A549 (cell line): ENCODE results near the gene DCAF7. TPM values are rescaled to one million over a fixed set of nuclear protein-coding genes. Genes with fewer than 3 reads are reported as not detected.

ENCODE experiments used
- ATAC-seq, 2 experiments: fragments of 200-7000 bp in 1 of 2; fragments of >200 bp in 1 of 2; cut with Nextera tagmentation in 1 of 2; cut with Tn5 transposase in 1 of 2; 3 replicates each; pipeline versions ENCODE4 v1.8.0 to v1.9.1; 2018 to 2020; ENCODE audit warnings: mild to moderate bottlenecking in 1 of 2, moderate library complexity in 1 of 2
- CTCF ChIA-PET: fragments of 300-600 bp; sonication (Branson Sonifier 250); formaldehyde crosslinking; extraction: SDS; loops from one replicate; lab custom pipeline; 2021; ENCODE audit warnings: antibody characterized with exemption, inconsistent platforms; lab: Yijun Ruan, JAX
- POLR2A ChIA-PET: fragments of 350-600 bp; formaldehyde crosslinking; extraction: SDS; loops from one replicate; lab custom pipeline; 2021; ENCODE audit warnings: antibody characterized with exemption, inconsistent platforms; lab: Yijun Ruan, JAX
- DNase-seq, 2 experiments: peaks; one replicate each; pipeline versions ENCODE4 v3.0.0 to v3.0.0-alpha.2; 2011 to 2016; ENCODE audit warnings: low read depth in 1 of 2, low spot score in 1 of 2
- FAIRE-seq: peaks from 2 replicates; lab custom pipeline; 2011; peaks lifted over from hg19 to GRCh38; lab: Jason Lieb, UNC
- H3K27ac ChIP-seq, 2 experiments: fragments of >200 bp; sonication (Bioruptor Twin); formaldehyde crosslinking; 3 replicates each; pipeline ENCODE4 v1.5.1; 2016 to 2017
- H3K4me1 ChIP-seq: fragments of >200 bp; sonication (Bioruptor Twin); formaldehyde crosslinking; 3 replicates; pipeline ENCODE4 v1.6.1; 2016
- H3K4me2 ChIP-seq: fragments of >200 bp; sonication (Bioruptor Twin); formaldehyde crosslinking; 3 replicates; pipeline ENCODE4 v1.6.1; 2016
- H3K4me3 ChIP-seq: fragments of >200 bp; sonication (Bioruptor Twin); formaldehyde crosslinking; 3 replicates; pipeline ENCODE4 v1.5.1; 2016
- H3K9me3 ChIP-seq: fragments of >200 bp; sonication (Bioruptor Twin); formaldehyde crosslinking; 3 replicates; pipeline ENCODE4 v1.6.1; 2016
- BHLHE40 ChIP-seq: IDR thresholded peaks from 2 replicates; pipeline ENCODE4 v1.6.1; 2012; ENCODE audit warnings: low read depth, low read length, inconsistent platforms
- CBX8 ChIP-seq: fragments of 200-600 bp; sonication (generic); IDR thresholded peaks from 2 replicates; pipeline ENCODE4 v1.6.1; 2016
- CHD4 ChIP-seq: fragments of 200-600 bp; sonication (generic); IDR thresholded peaks from 2 replicates; pipeline ENCODE4 v1.6.1; 2016; ENCODE audit warnings: antibody characterized with exemption, mild to moderate bottlenecking, borderline replicate concordance
- EHF ChIP-seq: fragments of 250-450 bp; sonication (Bioruptor Pico); IDR thresholded peaks from 2 replicates; pipeline ENCODE4 v1.5.0; 2020; ENCODE audit warnings: mild to moderate bottlenecking
- EHMT2 ChIP-seq: fragments of 200-600 bp; sonication (generic); IDR thresholded peaks from 2 replicates; pipeline ENCODE4 v1.6.1; 2016; ENCODE audit warnings: antibody characterized with exemption, low read depth, mild to moderate bottlenecking, moderate library complexity
- EP300 ChIP-seq, 2 experiments: fragments of >200 bp; sonication (Bioruptor Twin); formaldehyde crosslinking; IDR thresholded peaks; 2 replicates in 1 of 2; 3 replicates in 1 of 2; pipeline ENCODE4 v1.6.1; 2016 to 2017
- FOSB ChIP-seq: fragments of 250-450 bp; sonication (Bioruptor Pico); IDR thresholded peaks from 2 replicates; pipeline ENCODE4 v1.5.0; 2020; ENCODE audit warnings: mild to moderate bottlenecking, moderate library complexity
- FOSL2 ChIP-seq, 2 experiments: fragments of 450-650 bp in 1 of 2; fragments of >200 bp in 1 of 2; sonication (Bioruptor Twin) in 1 of 2; formaldehyde crosslinking; IDR thresholded peaks; 2 replicates each; pipeline versions ENCODE4 v1.5.0 to v1.6.1; 2016 to 2020; ENCODE audit warnings: mild to moderate bottlenecking in 1 of 2, moderate library complexity in 1 of 2
- FOXS1 ChIP-seq: fragments of 250-450 bp; sonication (Bioruptor Pico); IDR thresholded peaks from 2 replicates; pipeline ENCODE4 v1.5.0; 2020; ENCODE audit warnings: mild to moderate bottlenecking, moderate library complexity
- GATA3 ChIP-seq: IDR thresholded peaks from 2 replicates; pipeline ENCODE4 v1.6.1; 2012; ENCODE audit warnings: borderline replicate concordance
- HDAC2 ChIP-seq: fragments of 200-600 bp; sonication (generic); IDR thresholded peaks from 2 replicates; pipeline ENCODE4 v1.6.1; 2016
- HEYL ChIP-seq: fragments of 250-450 bp; sonication (Bioruptor Pico); IDR thresholded peaks from 2 replicates; pipeline ENCODE4 v1.8.0; 2021; ENCODE audit warnings: mild to moderate bottlenecking, moderate library complexity
- HOXB5 ChIP-seq: fragments of 250-450 bp; sonication (Bioruptor Pico); IDR thresholded peaks from 2 replicates; pipeline ENCODE4 v1.5.0; 2020; ENCODE audit warnings: mild to moderate bottlenecking, moderate library complexity
- KDM1A ChIP-seq: fragments of 200-600 bp; sonication (generic); IDR thresholded peaks from 2 replicates; pipeline ENCODE4 v1.6.1; 2016; ENCODE audit warnings: low read depth, mild to moderate bottlenecking
- KDM5A ChIP-seq: fragments of 200-600 bp; sonication (generic); IDR thresholded peaks from 2 replicates; pipeline ENCODE4 v1.6.1; 2016; ENCODE audit warnings: antibody characterized with exemption, mild to moderate bottlenecking
- MAZ ChIP-seq: fragments of 150-350 bp; IDR thresholded peaks from 2 replicates; pipeline ENCODE4 v1.6.1; 2014; ENCODE audit warnings: antibody characterized with exemption, low read depth, low read length, borderline replicate concordance
- NFE2L2 ChIP-seq: fragments of 150-350 bp; conservative IDR thresholded peaks from 2 replicates; pipeline ENCODE4 v1.6.1; 2014; ENCODE audit warnings: low read length
- NPAS2 ChIP-seq: fragments of 250-450 bp; sonication (Bioruptor Pico); IDR thresholded peaks from 2 replicates; pipeline ENCODE4 v1.8.0; 2022; ENCODE audit warnings: mild to moderate bottlenecking, moderate library complexity, borderline replicate concordance
- NR3C1 ChIP-seq: fragments of >200 bp; sonication (Bioruptor Twin); formaldehyde crosslinking; IDR thresholded peaks from 3 replicates; pipeline ENCODE4 v1.6.1; 2017
- RARB ChIP-seq: fragments of 250-450 bp; sonication (Bioruptor Pico); IDR thresholded peaks from 2 replicates; pipeline ENCODE4 v1.8.0; 2021; ENCODE audit warnings: mild to moderate bottlenecking, moderate library complexity
- TFCP2L1 ChIP-seq: fragments of 250-450 bp; sonication (Bioruptor Pico); IDR thresholded peaks from 2 replicates; pipeline ENCODE4 v1.5.0; 2021; ENCODE audit warnings: mild to moderate bottlenecking
- ZC3H11A ChIP-seq: fragments of 450-650 bp; IDR thresholded peaks from 2 replicates; pipeline ENCODE4 v1.6.1; 2014; ENCODE audit warnings: antibody characterized with exemption, mild to moderate bottlenecking
- ZFP36 ChIP-seq: fragments of 450-650 bp; IDR thresholded peaks from 2 replicates; pipeline ENCODE4 v1.6.1; 2014; ENCODE audit warnings: borderline replicate concordance; ENCODE audit not compliant: partially characterized antibody
- WGBS: methylation state at CpG from one replicate; pipeline ENCODE4 v1.1.6; 2017; ENCODE audit errors: missing lambda C conversion rate; 5-methylcytosine and 5-hydroxymethylcytosine counted together
- polyA plus RNA-seq, 4 experiments: library from polyadenylated mRNA; depleted of rRNA in 3 of 4; stranded (reverse); fragments of >200 nt; fragmentation: RNase III in 1 of 4; extraction: RNeasy Plus Mini Kit Qiagen cat#74134 plus additional on column Dnase treatment in 1 of 4; gene quantifications; 2 replicates in 3 of 4; 3 replicates in 1 of 4; pipeline ENCODE4 v1.2.3, GENCODE V29; 2011 to 2017
- TF ChIP-seq, protein P1 (sequence below): fragments of >200 bp; sonication (Bioruptor Twin); formaldehyde crosslinking; IDR thresholded peaks from 3 replicates; pipeline ENCODE4 v1.5.1; 2016
- TF ChIP-seq, protein P2 (sequence below): fragments of 250-450 bp; sonication (Bioruptor Pico); IDR thresholded peaks from 2 replicates; pipeline ENCODE4 v1.5.0; 2020; ENCODE audit warnings: low read depth, mild to moderate bottlenecking, moderate library complexity
- TF ChIP-seq, protein P3 (sequence below): fragments of >200 bp; sonication (Bioruptor Twin); formaldehyde crosslinking; IDR thresholded peaks from 3 replicates; pipeline ENCODE4 v1.6.1; 2016
- TF ChIP-seq, protein P4 (sequence below): fragments of 200-600 bp; sonication (generic); IDR thresholded peaks from 2 replicates; pipeline ENCODE4 v1.6.1; 2016; ENCODE audit warnings: antibody characterized with exemption, mild to moderate bottlenecking, moderate library complexity
- TF ChIP-seq, protein P5 (sequence below): IDR thresholded peaks from 2 replicates; pipeline ENCODE4 v1.6.1; 2012; ENCODE audit warnings: low read depth, borderline replicate concordance
- TF ChIP-seq, protein P6 (sequence below): fragments of 450-650 bp; IDR thresholded peaks from 2 replicates; pipeline ENCODE4 v1.6.1; 2014; ENCODE audit warnings: antibody characterized with exemption

The DCAF7 gene
- polyA plus RNA-seq, 2 of the 4 experiments (the other 2 are of a cell fraction), result 37.9 to 51.4 TPM

DNA sequence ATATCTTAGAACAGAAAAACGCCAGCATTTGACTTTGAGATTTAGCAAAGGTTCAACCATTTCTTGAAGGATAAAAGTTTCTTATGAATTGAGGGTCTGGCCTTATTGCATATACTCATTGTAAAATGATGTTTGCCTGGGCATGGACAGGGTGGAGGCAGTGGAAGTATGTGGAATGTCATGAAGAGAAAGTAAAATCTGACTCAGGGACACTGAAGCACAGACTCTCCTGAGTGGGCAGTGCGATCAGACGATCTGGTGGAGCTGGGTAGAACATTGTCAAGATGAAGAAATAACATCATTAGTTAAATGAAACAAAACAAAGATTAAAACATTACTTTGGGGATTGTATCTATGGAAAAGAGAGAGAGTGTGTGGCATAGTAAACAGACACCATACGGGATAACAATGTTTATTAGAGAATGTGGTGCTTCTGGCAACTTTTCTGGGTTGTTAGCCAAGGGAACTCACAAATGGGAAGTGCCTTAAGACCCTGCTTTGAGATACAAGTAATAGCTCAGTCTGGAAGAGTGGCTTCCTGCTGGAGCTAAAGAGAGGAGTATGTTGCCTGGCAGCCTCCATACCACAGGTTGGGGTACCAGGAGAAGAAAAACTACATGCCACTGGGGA lies 76.4 kb downstream of the DCAF7 start:
- no peak overlapping the region for H3K4me3 ChIP-seq
- ChIA-PET CTCF (interaction anchor here (0.6 to 7.8 kb wide), 6 partner anchors 9 to 390 kb away, joined by 3 to 64 read pairs (median 4); no protein-coding TSS in a partner anchor), POLR2A (no interaction called here)
- H3K4me1 ChIP-seq, result peaks cover 10% of the 10 kb centered on the region
- DNase-seq (no peak), FAIRE-seq (no peak), ATAC-seq (no peak)
- 79% methylated on average over 4 of the region's 4 CpGs for WGBS
- no peaks in the 10 kb centered on the region for H3K9me3 ChIP-seq
- TF ChIP-seq GATA3, result no peak
- TF ChIP-seq, protein P1, sequence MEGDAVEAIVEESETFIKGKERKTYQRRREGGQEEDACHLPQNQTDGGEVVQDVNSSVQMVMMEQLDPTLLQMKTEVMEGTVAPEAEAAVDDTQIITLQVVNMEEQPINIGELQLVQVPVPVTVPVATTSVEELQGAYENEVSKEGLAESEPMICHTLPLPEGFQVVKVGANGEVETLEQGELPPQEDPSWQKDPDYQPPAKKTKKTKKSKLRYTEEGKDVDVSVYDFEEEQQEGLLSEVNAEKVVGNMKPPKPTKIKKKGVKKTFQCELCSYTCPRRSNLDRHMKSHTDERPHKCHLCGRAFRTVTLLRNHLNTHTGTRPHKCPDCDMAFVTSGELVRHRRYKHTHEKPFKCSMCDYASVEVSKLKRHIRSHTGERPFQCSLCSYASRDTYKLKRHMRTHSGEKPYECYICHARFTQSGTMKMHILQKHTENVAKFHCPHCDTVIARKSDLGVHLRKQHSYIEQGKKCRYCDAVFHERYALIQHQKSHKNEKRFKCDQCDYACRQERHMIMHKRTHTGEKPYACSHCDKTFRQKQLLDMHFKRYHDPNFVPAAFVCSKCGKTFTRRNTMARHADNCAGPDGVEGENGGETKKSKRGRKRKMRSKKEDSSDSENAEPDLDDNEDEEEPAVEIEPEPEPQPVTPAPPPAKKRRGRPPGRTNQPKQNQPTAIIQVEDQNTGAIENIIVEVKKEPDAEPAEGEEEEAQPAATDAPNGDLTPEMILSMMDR, result no peak
- TF ChIP-seq FOSB (CRISPR knock-in tag), result no peak
- TF ChIP-seq HEYL (CRISPR knock-in tag), result no peak
- no peak for TF ChIP-seq TFCP2L1 (CRISPR knock-in tag)
- TF ChIP-seq NFE2L2, result no peak
- TF ChIP-seq, protein P2, sequence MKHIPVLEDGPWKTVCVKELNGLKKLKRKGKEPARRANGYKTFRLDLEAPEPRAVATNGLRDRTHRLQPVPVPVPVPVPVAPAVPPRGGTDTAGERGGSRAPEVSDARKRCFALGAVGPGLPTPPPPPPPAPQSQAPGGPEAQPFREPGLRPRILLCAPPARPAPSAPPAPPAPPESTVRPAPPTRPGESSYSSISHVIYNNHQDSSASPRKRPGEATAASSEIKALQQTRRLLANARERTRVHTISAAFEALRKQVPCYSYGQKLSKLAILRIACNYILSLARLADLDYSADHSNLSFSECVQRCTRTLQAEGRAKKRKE (CRISPR knock-in tag), result no peak
- TF ChIP-seq HDAC2, result no peak
- TF ChIP-seq HOXB5 (CRISPR knock-in tag), result no peak
- no peak for TF ChIP-seq NPAS2
- TF ChIP-seq EHF (CRISPR knock-in tag), result no peak
- no peak for TF ChIP-seq FOSL2 (IDR thresholded peaks at IDR 0.05)
- TF ChIP-seq FOSL2 (CRISPR knock-in tag; IDR thresholded peaks at IDR 0.05), result no peak
- TF ChIP-seq KDM1A, result no peak
- no peak for TF ChIP-seq ZC3H11A
- no peak for TF ChIP-seq CBX8
- no peak for TF ChIP-seq KDM5A
- no peak for TF ChIP-seq CHD4
- TF ChIP-seq EHMT2, result no peak
- TF ChIP-seq, protein P3, sequence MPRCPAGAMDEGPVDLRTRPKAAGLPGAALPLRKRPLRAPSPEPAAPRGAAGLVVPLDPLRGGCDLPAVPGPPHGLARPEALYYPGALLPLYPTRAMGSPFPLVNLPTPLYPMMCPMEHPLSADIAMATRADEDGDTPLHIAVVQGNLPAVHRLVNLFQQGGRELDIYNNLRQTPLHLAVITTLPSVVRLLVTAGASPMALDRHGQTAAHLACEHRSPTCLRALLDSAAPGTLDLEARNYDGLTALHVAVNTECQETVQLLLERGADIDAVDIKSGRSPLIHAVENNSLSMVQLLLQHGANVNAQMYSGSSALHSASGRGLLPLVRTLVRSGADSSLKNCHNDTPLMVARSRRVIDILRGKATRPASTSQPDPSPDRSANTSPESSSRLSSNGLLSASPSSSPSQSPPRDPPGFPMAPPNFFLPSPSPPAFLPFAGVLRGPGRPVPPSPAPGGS, result no peak
- TF ChIP-seq NR3C1, result no peak
- no peak overlapping the region for H3K27ac ChIP-seq
- H3K4me2 ChIP-seq, result no peak overlapping the region

DNA sequence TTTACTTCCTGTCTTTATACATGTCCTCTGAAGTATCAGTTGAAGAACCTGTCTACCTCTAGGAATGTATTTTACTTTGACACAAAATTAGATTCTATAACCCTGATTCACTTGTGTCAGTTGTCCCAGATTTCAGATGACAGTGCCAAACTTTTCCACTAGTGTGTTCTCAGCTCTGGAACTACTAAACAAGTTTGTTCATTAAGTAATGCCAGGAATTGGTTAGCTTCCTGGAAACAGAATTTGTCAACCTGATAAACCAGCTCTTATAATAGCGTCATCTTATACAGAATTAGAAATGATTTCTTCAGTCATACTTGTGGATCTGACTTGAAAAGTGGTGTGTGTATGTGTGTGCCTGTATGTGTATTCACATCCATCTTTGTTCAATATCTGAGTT lies 79.3 kb downstream of the DCAF7 start:
- DNase-seq (no peak), FAIRE-seq (peak; percentile 28), ATAC-seq (no peak)
- no peaks in the 10 kb centered on the region for H3K9me3 ChIP-seq
- CTCF ChIA-PET, result interaction anchor here (1.1 to 2.6 kb wide), 3 partner anchors 9 to 17 kb away, joined by 3 to 18 read pairs (median 5); no protein-coding TSS in a partner anchor
- POLR2A ChIA-PET, result no interaction called here
- no peak overlapping the region for H3K27ac ChIP-seq
- H3K4me1 ChIP-seq, result no peaks in the 10 kb centered on the region
- H3K4me2 ChIP-seq, result no peak overlapping the region
- 91% methylated on average over 1 of the region's 1 CpG for WGBS
- H3K4me3 ChIP-seq, result no peak overlapping the region
- TF ChIP-seq, protein P4, sequence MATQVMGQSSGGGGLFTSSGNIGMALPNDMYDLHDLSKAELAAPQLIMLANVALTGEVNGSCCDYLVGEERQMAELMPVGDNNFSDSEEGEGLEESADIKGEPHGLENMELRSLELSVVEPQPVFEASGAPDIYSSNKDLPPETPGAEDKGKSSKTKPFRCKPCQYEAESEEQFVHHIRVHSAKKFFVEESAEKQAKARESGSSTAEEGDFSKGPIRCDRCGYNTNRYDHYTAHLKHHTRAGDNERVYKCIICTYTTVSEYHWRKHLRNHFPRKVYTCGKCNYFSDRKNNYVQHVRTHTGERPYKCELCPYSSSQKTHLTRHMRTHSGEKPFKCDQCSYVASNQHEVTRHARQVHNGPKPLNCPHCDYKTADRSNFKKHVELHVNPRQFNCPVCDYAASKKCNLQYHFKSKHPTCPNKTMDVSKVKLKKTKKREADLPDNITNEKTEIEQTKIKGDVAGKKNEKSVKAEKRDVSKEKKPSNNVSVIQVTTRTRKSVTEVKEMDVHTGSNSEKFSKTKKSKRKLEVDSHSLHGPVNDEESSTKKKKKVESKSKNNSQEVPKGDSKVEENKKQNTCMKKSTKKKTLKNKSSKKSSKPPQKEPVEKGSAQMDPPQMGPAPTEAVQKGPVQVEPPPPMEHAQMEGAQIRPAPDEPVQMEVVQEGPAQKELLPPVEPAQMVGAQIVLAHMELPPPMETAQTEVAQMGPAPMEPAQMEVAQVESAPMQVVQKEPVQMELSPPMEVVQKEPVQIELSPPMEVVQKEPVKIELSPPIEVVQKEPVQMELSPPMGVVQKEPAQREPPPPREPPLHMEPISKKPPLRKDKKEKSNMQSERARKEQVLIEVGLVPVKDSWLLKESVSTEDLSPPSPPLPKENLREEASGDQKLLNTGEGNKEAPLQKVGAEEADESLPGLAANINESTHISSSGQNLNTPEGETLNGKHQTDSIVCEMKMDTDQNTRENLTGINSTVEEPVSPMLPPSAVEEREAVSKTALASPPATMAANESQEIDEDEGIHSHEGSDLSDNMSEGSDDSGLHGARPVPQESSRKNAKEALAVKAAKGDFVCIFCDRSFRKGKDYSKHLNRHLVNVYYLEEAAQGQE, result no peak
- TF ChIP-seq BHLHE40, result no peak
- TF ChIP-seq RARB (CRISPR knock-in tag), result no peak
- no peak for TF ChIP-seq FOXS1 (CRISPR knock-in tag)
- no peak for TF ChIP-seq ZFP36
- TF ChIP-seq EP300 (IDR thresholded peaks at IDR 0.05), result no peak
- TF ChIP-seq MAZ, result no peak
- TF ChIP-seq EHMT2, result no peak
- TF ChIP-seq FOSL2 (IDR thresholded peaks at IDR 0.05), result no peak
- no peak for TF ChIP-seq FOSL2 (CRISPR knock-in tag; IDR thresholded peaks at IDR 0.05)
- no peak for TF ChIP-seq KDM1A
- TF ChIP-seq, protein P5, sequence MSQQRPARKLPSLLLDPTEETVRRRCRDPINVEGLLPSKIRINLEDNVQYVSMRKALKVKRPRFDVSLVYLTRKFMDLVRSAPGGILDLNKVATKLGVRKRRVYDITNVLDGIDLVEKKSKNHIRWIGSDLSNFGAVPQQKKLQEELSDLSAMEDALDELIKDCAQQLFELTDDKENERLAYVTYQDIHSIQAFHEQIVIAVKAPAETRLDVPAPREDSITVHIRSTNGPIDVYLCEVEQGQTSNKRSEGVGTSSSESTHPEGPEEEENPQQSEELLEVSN, result no peak
- no peak for TF ChIP-seq HEYL (CRISPR knock-in tag)
- TF ChIP-seq, protein P6, sequence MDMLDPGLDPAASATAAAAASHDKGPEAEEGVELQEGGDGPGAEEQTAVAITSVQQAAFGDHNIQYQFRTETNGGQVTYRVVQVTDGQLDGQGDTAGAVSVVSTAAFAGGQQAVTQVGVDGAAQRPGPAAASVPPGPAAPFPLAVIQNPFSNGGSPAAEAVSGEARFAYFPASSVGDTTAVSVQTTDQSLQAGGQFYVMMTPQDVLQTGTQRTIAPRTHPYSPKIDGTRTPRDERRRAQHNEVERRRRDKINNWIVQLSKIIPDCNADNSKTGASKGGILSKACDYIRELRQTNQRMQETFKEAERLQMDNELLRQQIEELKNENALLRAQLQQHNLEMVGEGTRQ, result no peak
- TF ChIP-seq FOSB (CRISPR knock-in tag), result no peak
